ENCODE measurements around the gene PHLPP1.
"Not testable (repeated sequence)": the region's sequence is repeated elsewhere in the genome, so short reads cannot be mapped to it uniquely, and the experiment has no call there.

PHLPP1 gene

GRCh38 chr18:62715436-62715758 is at the start of gene PHLPP1:
Gene PHLPP1 (plus strand): TSS chr18:62715541. CDS start chr18:62715684, 143 bp downstream.
- DNase-seq, result no peak

- DNase-seq, result no peak
Measured at GRCh38 chr18:62669225-62669624, 46.1 kb upstream of the PHLPP1 start.

- DNase-seq, result no peak
Measured at GRCh38 chr18:62670573-62670972, 44.8 kb upstream of the PHLPP1 start.

GRCh38 chr18:62672600-62672999 is 42.7 kb upstream of the PHLPP1 start:
- no peak for DNase-seq

GRCh38 chr18:62678847-62679485 is 36.4 kb upstream of the PHLPP1 start:
- peak; percentile 10 for DNase-seq

- peak; percentile 95 for DNase-seq
Measured at GRCh38 chr18:62682371-62682770, 33.0 kb upstream of the PHLPP1 start.

GRCh38 chr18:62683935-62684334 is 31.4 kb upstream of the PHLPP1 start:
- DNase-seq, result no peak

- no peak for DNase-seq
Measured at GRCh38 chr18:62688743-62689317, 26.5 kb upstream of the PHLPP1 start.

- no peak for DNase-seq
Measured at GRCh38 chr18:62690236-62690815, 25.0 kb upstream of the PHLPP1 start.

- DNase-seq, result no peak
Measured at GRCh38 chr18:62693659-62694058, 21.7 kb upstream of the PHLPP1 start.

GRCh38 chr18:62697636-62698035 is 17.7 kb upstream of the PHLPP1 start:
- no peak for DNase-seq

- DNase-seq, result no peak
Measured at GRCh38 chr18:62702259-62702658, 13.1 kb upstream of the PHLPP1 start.

- DNase-seq, result not testable (repeated sequence)
Measured at GRCh38 chr18:62706879-62707278, 8.5 kb upstream of the PHLPP1 start.

- DNase-seq, result not testable (repeated sequence)
Measured at GRCh38 chr18:62709908-62710307, 5.4 kb upstream of the PHLPP1 start.

- peak; percentile 97 for DNase-seq
Measured at GRCh38 chr18:62710417-62710816, 4.9 kb upstream of the PHLPP1 start.

GRCh38 chr18:62711781-62712180 is 3.6 kb upstream of the PHLPP1 start:
- no peak for DNase-seq

- DNase-seq, result no peak
Measured at GRCh38 chr18:62713651-62714247, 1.6 kb upstream of the PHLPP1 start.

- peak; percentile 100 for DNase-seq
Measured at GRCh38 chr18:62714671-62715435, 488 bp upstream of the PHLPP1 start.

GRCh38 chr18:62715759-62716615 is 646 bp downstream of the PHLPP1 start:
- DNase-seq, result peak; percentile 41

- peak; percentile 52 for DNase-seq
Measured at GRCh38 chr18:62716619-62717168, 1.4 kb downstream of the PHLPP1 start.

GRCh38 chr18:62717169-62717924 is 2.0 kb downstream of the PHLPP1 start:
- DNase-seq, result peak; percentile 77
